Calu3 (cell line): ENCODE measurements around the gene SLC4A1. TPM values are rescaled to one million over a fixed set of nuclear protein-coding genes. Genes with fewer than 3 reads are reported as not detected.

Source experiments
- BruUV-seq: library from RNA; stranded (reverse); fragments of 400-500 nt; replicated peaks from 2 replicates; lab custom pipeline; 2021; lab: Mats Ljungman, UMichigan
- CTCF ChIA-PET: fragments of 300-600 bp; sonication (Branson Sonifier 250); formaldehyde crosslinking; loops from one replicate; lab custom pipeline; 2022; ENCODE audit warnings: antibody characterized with exemption; lab: Charles Lee
- DNase-seq: peaks from one replicate; pipeline ENCODE4 v3.0.0; 2022
- H3K27ac Mint-ChIP-seq: one replicate; pipeline ENCODE4 v1.8.0; 2022; ENCODE audit warnings: mixed read lengths; ENCODE audit not compliant: unreplicated experiment
- H3K27me3 Mint-ChIP-seq: one replicate; pipeline ENCODE4 v1.8.0; 2022; ENCODE audit warnings: mixed read lengths; ENCODE audit not compliant: unreplicated experiment
- H3K36me3 Mint-ChIP-seq: one replicate; pipeline ENCODE4 v1.8.0; 2022; ENCODE audit warnings: mild to moderate bottlenecking, moderate library complexity, mixed read lengths; ENCODE audit not compliant: insufficient read depth, unreplicated experiment
- H3K4me1 Mint-ChIP-seq: one replicate; pipeline ENCODE4 v1.8.0; 2022; ENCODE audit warnings: mild to moderate bottlenecking, low read depth, mixed read lengths; ENCODE audit not compliant: unreplicated experiment
- H3K4me3 Mint-ChIP-seq: one replicate; pipeline ENCODE4 v1.8.0; 2022; ENCODE audit warnings: mild to moderate bottlenecking, low read depth, moderate library complexity, mixed read lengths; ENCODE audit not compliant: unreplicated experiment
- H3K9me3 Mint-ChIP-seq: one replicate; pipeline ENCODE4 v1.8.0; 2022; ENCODE audit warnings: low read depth, mixed read lengths; ENCODE audit not compliant: unreplicated experiment
- intact Hi-C: fragments of 100-400 bp; cut with micrococcal nuclease; formaldehyde crosslinking; loops from one replicate; pipeline ENCODE4 v1.10.0; 2022; ENCODE audit not compliant: unreplicated experiment
- total RNA-seq: library from RNA; stranded (reverse); gene quantifications from 2 replicates; pipeline ENCODE4 v1.2.3, GENCODE V29; 2022
- TF ChIP-seq, protein P1 (sequence below): fragments of 200-600 bp; IDR thresholded peaks from one replicate; pipeline ENCODE4 v1.8.0; 2022; ENCODE audit warnings: antibody characterized with exemption; ENCODE audit not compliant: unreplicated experiment

The SLC4A1 gene
- total RNA-seq, 1 experiment from 2014 or later, result not detected

DNA sequence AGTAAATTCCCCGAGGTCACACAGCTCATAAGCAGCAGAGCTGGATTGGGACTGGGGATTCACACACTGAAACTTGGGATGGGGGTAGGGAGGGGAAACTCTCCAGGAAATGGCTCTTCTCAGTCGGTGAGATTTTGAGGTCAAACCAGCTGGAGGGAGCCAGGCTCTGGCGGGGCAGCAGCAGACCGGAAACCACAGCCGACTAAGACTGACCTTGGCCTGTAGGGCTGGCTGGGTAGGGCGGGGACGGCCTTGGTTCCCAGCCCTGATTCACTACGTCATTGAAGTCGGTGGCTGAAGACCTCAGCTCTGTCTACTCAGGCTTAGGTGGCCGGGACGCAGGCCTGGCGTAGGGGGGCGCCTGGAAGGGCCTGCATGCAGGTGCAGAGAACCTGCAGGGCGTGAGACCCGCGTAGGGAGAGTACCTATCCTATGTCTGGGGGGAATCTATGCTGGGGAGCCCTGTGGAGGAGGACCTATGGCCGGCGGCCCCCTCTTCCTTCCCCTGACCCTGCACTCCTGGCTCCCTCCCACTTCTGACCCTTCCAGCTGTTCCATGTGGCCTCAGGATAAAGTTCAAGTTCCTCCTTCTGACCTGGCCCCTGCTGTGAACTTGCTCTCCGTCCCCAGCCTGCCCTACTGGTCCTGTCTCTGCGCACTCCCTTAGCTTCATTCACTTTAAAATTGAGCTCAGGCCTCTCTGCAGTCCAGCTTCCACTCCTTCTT, 11.9 kb upstream of the SLC4A1 start:
- TF ChIP-seq, protein P1, sequence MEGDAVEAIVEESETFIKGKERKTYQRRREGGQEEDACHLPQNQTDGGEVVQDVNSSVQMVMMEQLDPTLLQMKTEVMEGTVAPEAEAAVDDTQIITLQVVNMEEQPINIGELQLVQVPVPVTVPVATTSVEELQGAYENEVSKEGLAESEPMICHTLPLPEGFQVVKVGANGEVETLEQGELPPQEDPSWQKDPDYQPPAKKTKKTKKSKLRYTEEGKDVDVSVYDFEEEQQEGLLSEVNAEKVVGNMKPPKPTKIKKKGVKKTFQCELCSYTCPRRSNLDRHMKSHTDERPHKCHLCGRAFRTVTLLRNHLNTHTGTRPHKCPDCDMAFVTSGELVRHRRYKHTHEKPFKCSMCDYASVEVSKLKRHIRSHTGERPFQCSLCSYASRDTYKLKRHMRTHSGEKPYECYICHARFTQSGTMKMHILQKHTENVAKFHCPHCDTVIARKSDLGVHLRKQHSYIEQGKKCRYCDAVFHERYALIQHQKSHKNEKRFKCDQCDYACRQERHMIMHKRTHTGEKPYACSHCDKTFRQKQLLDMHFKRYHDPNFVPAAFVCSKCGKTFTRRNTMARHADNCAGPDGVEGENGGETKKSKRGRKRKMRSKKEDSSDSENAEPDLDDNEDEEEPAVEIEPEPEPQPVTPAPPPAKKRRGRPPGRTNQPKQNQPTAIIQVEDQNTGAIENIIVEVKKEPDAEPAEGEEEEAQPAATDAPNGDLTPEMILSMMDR, result no peak
- H3K36me3 Mint-ChIP-seq, result no peaks in the 10 kb centered on the region
- H3K9me3 Mint-ChIP-seq, result no peaks in the 10 kb centered on the region
- H3K4me3 Mint-ChIP-seq, result no peak overlapping the region
- peak overlapping the region; percentile 71 for H3K27ac Mint-ChIP-seq
- H3K27me3 Mint-ChIP-seq, result peaks cover 10% of the 10 kb centered on the region
- peak; percentile 78 for DNase-seq
- no TSS peak for BruUV-seq
- intact Hi-C loops, result no loop called here
- peaks cover 17% of the 10 kb centered on the region for H3K4me1 Mint-ChIP-seq
- CTCF ChIA-PET, result interaction anchor here (0.7 to 1.0 kb wide), 3 partner anchors 12 to 66 kb away, joined by 3 read pairs; no protein-coding TSS in a partner anchor

DNA sequence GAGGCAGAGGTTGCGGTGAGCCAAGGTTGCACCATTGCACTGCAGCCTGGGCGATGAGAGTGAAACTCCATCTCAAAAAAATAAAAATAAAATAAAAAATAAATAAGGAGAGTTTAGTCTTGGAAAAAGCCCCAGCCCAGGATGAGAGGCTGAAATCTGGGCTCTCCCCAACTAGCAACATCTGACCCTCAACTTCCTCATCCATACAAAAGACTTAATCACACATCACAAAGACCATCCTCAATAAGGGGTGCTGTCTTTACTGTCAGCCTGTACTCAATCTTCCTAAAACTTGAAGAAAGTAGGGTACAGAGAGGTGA, 11.4 kb upstream of the SLC4A1 start:
- no TSS peak for BruUV-seq
- intact Hi-C loops, result no loop called here
- H3K27ac Mint-ChIP-seq, result peak overlapping the region; percentile 71
- H3K27me3 Mint-ChIP-seq, result peaks cover 15% of the 10 kb centered on the region
- H3K9me3 Mint-ChIP-seq, result no peaks in the 10 kb centered on the region
- H3K4me3 Mint-ChIP-seq, result no peak overlapping the region
- H3K36me3 Mint-ChIP-seq, result no peaks in the 10 kb centered on the region
- CTCF ChIA-PET, result interaction anchor here (0.7 to 1.0 kb wide), 3 partner anchors 11 to 66 kb away, joined by 3 read pairs; no protein-coding TSS in a partner anchor
- H3K4me1 Mint-ChIP-seq, result peaks cover 17% of the 10 kb centered on the region
- DNase-seq, result no peak
- TF ChIP-seq, protein P1, result no peak

DNA sequence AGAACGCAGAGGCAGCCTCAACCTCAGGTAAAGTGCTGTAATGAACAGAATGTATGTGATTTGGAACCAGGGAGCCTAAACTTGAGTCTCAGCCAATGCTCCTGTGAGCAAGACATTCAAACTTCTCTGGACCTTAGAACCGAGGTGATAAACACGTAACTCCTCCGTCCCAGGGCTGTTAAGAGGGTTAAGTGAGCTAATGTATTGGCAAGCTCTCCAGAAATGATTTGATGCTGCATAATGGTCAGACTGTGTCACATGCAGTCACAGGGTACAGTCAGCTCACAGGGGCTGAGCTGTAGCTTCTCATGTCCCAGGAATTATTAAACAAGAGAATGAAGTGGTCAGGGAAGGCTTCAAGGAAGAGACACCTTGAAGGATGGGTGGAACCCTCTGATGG, 10.0 kb upstream of the SLC4A1 start:
- intact Hi-C loops, result no loop called here
- BruUV-seq, result no TSS peak
- DNase-seq, result no peak
- CTCF ChIA-PET, result interaction anchor here (0.6 to 1.3 kb wide), 4 partner anchors 11 to 105 kb away, joined by 3 to 4 read pairs (median 4); no protein-coding TSS in a partner anchor
- peaks cover 17% of the 10 kb centered on the region for H3K4me1 Mint-ChIP-seq
- H3K27me3 Mint-ChIP-seq, result peaks cover 19% of the 10 kb centered on the region
- TF ChIP-seq, protein P1, result no peak
- H3K9me3 Mint-ChIP-seq, result no peaks in the 10 kb centered on the region
- H3K27ac Mint-ChIP-seq, result no peak overlapping the region
- no peak overlapping the region for H3K4me3 Mint-ChIP-seq
- H3K36me3 Mint-ChIP-seq, result no peaks in the 10 kb centered on the region

DNA sequence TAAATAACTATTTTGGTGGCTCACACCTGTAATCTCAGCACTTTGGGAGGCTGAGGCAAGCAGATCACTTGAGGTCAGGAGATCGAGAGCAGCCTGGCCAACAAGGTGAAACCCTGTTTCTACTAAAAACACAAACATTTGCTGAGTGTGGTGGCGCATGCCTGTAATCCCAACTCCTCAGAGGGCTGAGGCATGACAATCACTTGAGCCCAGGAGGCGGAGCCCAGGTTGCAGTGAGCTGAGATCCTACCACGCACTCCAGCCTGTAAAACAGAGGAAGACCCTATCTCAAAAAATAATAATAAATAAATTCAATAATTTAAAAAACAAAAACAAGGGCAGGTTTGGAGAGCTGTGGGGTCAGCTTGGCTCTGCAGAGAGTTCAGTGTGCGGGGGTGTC, 5.7 kb upstream of the SLC4A1 start:
- DNase-seq, result no peak
- Mint-ChIP-seq H3K9me3 (no peaks in the 10 kb centered on the region), H3K4me3 (no peak overlapping the region), H3K27me3 (peaks cover 41% of the 10 kb centered on the region), H3K27ac (no peak overlapping the region), H3K36me3 (peaks cover under 1% of the 10 kb centered on the region), H3K4me1 (peaks cover 8% of the 10 kb centered on the region)
- no TSS peak for BruUV-seq
- CTCF ChIA-PET, result interaction anchor here (1.1 kb wide), 1 partner anchor 39 kb away, joined by 3 read pairs; no protein-coding TSS in a partner anchor
- TF ChIP-seq, protein P1, result no peak
- intact Hi-C loops, result no loop called here
